HL-60/S4 (cell line): Measurements from ENCODE around the gene CELF5.
"Not testable (repeated sequence)": the region's sequence is repeated elsewhere in the genome, so short reads cannot be mapped to it uniquely, and the experiment has no call there.

ENCODE experiments used
- in situ Hi-C: fragments of 300-500 bp; cut with MboI; formaldehyde crosslinking; loops from 2 replicates; pipeline ENCODE4 v1.14.3; 2022; ENCODE audit warnings: low sequenced_read_pairs

The CELF5 gene

GRCh38 chr19:3289971-3290569 lies 65.6 kb downstream of the CELF5 start:
- in situ Hi-C loops = no loop called here

- in situ Hi-C loops = not testable (repeated sequence)
Measured at GRCh38 chr19:3290858-3291257, 66.4 kb downstream of the CELF5 start.

- in situ Hi-C loops = no loop called here
Measured at GRCh38 chr19:3291644-3292043, 67.2 kb downstream of the CELF5 start.

- in situ Hi-C loops = no loop called here
Measured at GRCh38 chr19:3292958-3293529, 68.6 kb downstream of the CELF5 start.

- in situ Hi-C loops = no loop called here
Measured at GRCh38 chr19:3293560-3293959, 69.1 kb downstream of the CELF5 start.

- in situ Hi-C loops = no loop called here
Measured at GRCh38 chr19:3294080-3294850, 69.8 kb downstream of the CELF5 start.

GRCh38 chr19:3295581-3295980 lies 71.1 kb downstream of the CELF5 start:
- in situ Hi-C loops = no loop called here

GRCh38 chr19:3296034-3296433 lies 71.6 kb downstream of the CELF5 start:
- in situ Hi-C loops = no loop called here

- in situ Hi-C loops = no loop called here
Measured at GRCh38 chr19:3296446-3296845, 72.0 kb downstream of the CELF5 start.

- in situ Hi-C loops = no loop called here
Measured at GRCh38 chr19:3298853-3299449, 74.5 kb downstream of the CELF5 start.

GRCh38 chr19:3300566-3300965 lies 76.1 kb downstream of the CELF5 start:
- in situ Hi-C loops = not testable (repeated sequence)

- in situ Hi-C loops = no loop called here
Measured at GRCh38 chr19:3302755-3303154, 78.3 kb downstream of the CELF5 start.

GRCh38 chr19:3304871-3305423 lies 80.5 kb downstream of the CELF5 start:
- in situ Hi-C loops = no loop called here

GRCh38 chr19:3309724-3310123 lies 85.3 kb downstream of the CELF5 start:
- in situ Hi-C loops = no loop called here

- in situ Hi-C loops = no loop called here
Measured at GRCh38 chr19:3310280-3310679, 85.8 kb downstream of the CELF5 start.

- in situ Hi-C loops = no loop called here
Measured at GRCh38 chr19:3310711-3311110, 86.2 kb downstream of the CELF5 start.

- in situ Hi-C loops = no loop called here
Measured at GRCh38 chr19:3313199-3313575, 88.7 kb downstream of the CELF5 start.

- in situ Hi-C loops = no loop called here
Measured at GRCh38 chr19:3314962-3315675, 90.7 kb downstream of the CELF5 start.

- in situ Hi-C loops = no loop called here
Measured at GRCh38 chr19:3315676-3315973, 91.2 kb downstream of the CELF5 start.

- in situ Hi-C loops = no loop called here
Measured at GRCh38 chr19:3316132-3316648, 91.7 kb downstream of the CELF5 start.

GRCh38 chr19:3316659-3317207 lies 92.3 kb downstream of the CELF5 start:
- in situ Hi-C loops = no loop called here
